Neural cell (in vitro differentiated cells): ENCODE results near the gene BSN. TPM values are rescaled to one million over a fixed set of nuclear protein-coding genes. Genes with fewer than 3 reads are reported as not detected.

ENCODE experiments used
- H2AFZ ChIP-seq: fragments of 200-600, 300-800 bp; sonication (generic), shearing (Covaris generic); 2 replicates; pipeline ENCODE4 v1.6.0; 2014; ENCODE audit warnings: low read depth, mild to moderate bottlenecking, antibody characterized with exemption, low read length, moderate library complexity
- H3F3A ChIP-seq: fragments of 200-600 bp; shearing (Covaris generic); 2 replicates; pipeline ENCODE4 v1.6.1; 2016; ENCODE audit warnings: mild to moderate bottlenecking, moderate library complexity, mixed read lengths, antibody characterized with exemption, low read length; ENCODE audit not compliant: insufficient read depth, poor library complexity, severe bottlenecking
- H3K27ac ChIP-seq: fragments of 200-600, 300-800 bp; sonication (generic), shearing (Covaris generic); 2 replicates; pipeline ENCODE4 v1.5.1; 2014; ENCODE audit warnings: mild to moderate bottlenecking, low read length, moderate library complexity
- H3K27me3 ChIP-seq: fragments of 300-800, 200-600 bp; sonication (generic), shearing (Covaris generic); 2 replicates; pipeline ENCODE4 v1.6.0; 2014; ENCODE audit warnings: mild to moderate bottlenecking, low read depth, low read length, moderate library complexity; ENCODE audit not compliant: insufficient read depth
- H3K36me3 ChIP-seq: fragments of 300-800, 200-600 bp; sonication (generic), shearing (Covaris generic); 2 replicates; pipeline ENCODE4 v1.5.1; 2014; ENCODE audit warnings: mild to moderate bottlenecking, antibody characterized with exemption, low read length, moderate library complexity; ENCODE audit not compliant: insufficient read depth
- H3K4me2 ChIP-seq: fragments of 300-800, 200-600 bp; sonication (generic), shearing (Covaris generic); 2 replicates; pipeline ENCODE4 v1.6.0; 2014; ENCODE audit warnings: mild to moderate bottlenecking, low read length
- H3K4me3 ChIP-seq: fragments of 300-800, 200-600 bp; sonication (generic), shearing (Covaris generic); 2 replicates; pipeline ENCODE4 v1.5.1; 2014; ENCODE audit warnings: mild to moderate bottlenecking, low read length, moderate library complexity
- H3K79me2 ChIP-seq: fragments of 200-600 bp; shearing (Covaris generic); replicated peaks from 2 replicates; pipeline ENCODE4 v1.6.0; 2014; ENCODE audit warnings: mild to moderate bottlenecking, low read length, moderate library complexity; ENCODE audit not compliant: insufficient read depth
- H3K9ac ChIP-seq: fragments of 300-800, 200-600 bp; sonication (generic), shearing (Covaris generic); 2 replicates; pipeline ENCODE4 v1.6.1; 2016; ENCODE audit warnings: mild to moderate bottlenecking, low read length, mixed read lengths
- H3K9me2 ChIP-seq: fragments of 200-600 bp; shearing (Covaris generic); 2 replicates; pipeline ENCODE4 v1.6.1; 2016; ENCODE audit warnings: mild to moderate bottlenecking, low read length, mixed read lengths; ENCODE audit not compliant: insufficient read depth
- H3K9me3 ChIP-seq: fragments of 200-600, 300-800 bp; sonication (generic), shearing (Covaris generic); 2 replicates; pipeline ENCODE4 v1.6.1; 2016; ENCODE audit warnings: mild to moderate bottlenecking, mixed run types, low read length, moderate library complexity, mixed read lengths
- H4K20me1 ChIP-seq: fragments of 200-600 bp; shearing (Covaris generic); 2 replicates; pipeline ENCODE4 v1.6.1; 2016; ENCODE audit warnings: mild to moderate bottlenecking, mixed run types; ENCODE audit not compliant: insufficient read depth
- EP300 ChIP-seq: fragments of 450-650 bp; conservative IDR thresholded peaks from 2 replicates; pipeline ENCODE4 v1.6.1; 2014; ENCODE audit warnings: antibody characterized with exemption, mild to moderate bottlenecking, moderate library complexity; ENCODE audit not compliant: poor library complexity, severe bottlenecking
- EZH2 ChIP-seq: fragments of 200-600, 300-800 bp; shearing (Covaris generic), sonication (generic); IDR thresholded peaks from 2 replicates; pipeline ENCODE4 v1.6.1; 2014; ENCODE audit warnings: antibody characterized with exemption, low read length, borderline replicate concordance, mild to moderate bottlenecking; ENCODE audit not compliant: insufficient read depth, poor library complexity, severe bottlenecking
- MXI1 ChIP-seq: fragments of 450-650 bp; conservative IDR thresholded peaks from 2 replicates; pipeline ENCODE4 v1.6.1; 2014; ENCODE audit warnings: antibody characterized with exemption, mild to moderate bottlenecking; ENCODE audit not compliant: poor library complexity, severe bottlenecking
- POLR2AphosphoS5 ChIP-seq: IDR thresholded peaks from 2 replicates; pipeline ENCODE4 v1.6.1; 2012
- RAD21 ChIP-seq: fragments of 450-650 bp; conservative IDR thresholded peaks from 2 replicates; pipeline ENCODE4 v1.6.1; 2014; ENCODE audit warnings: antibody characterized with exemption, mild to moderate bottlenecking, moderate library complexity
- SMC3 ChIP-seq: fragments of 450-650 bp; conservative IDR thresholded peaks from 2 replicates; pipeline ENCODE4 v1.6.1; 2014; ENCODE audit warnings: antibody characterized with exemption, mild to moderate bottlenecking, moderate library complexity; ENCODE audit not compliant: poor library complexity
- TAF1 ChIP-seq: IDR thresholded peaks from 2 replicates; pipeline ENCODE4 v1.6.1; 2012; ENCODE audit warnings: low read depth
- polyA plus RNA-seq: library from polyadenylated mRNA; depleted of rRNA; stranded (reverse); fragments of >200 nt; gene quantifications from 2 replicates; pipeline ENCODE4 v1.2.3, GENCODE V29; 2014
- TF ChIP-seq, protein P1 (sequence below): fragments of 450-650 bp; IDR thresholded peaks from 2 replicates; pipeline ENCODE4 v1.5.1; 2014; ENCODE audit warnings: antibody characterized with exemption, mild to moderate bottlenecking, moderate library complexity; ENCODE audit not compliant: poor library complexity, severe bottlenecking
- TF ChIP-seq, protein P2 (sequence below): IDR thresholded peaks from 2 replicates; pipeline ENCODE4 v1.6.1; 2012; ENCODE audit warnings: borderline replicate concordance

BSN gene
- polyA plus RNA-seq, 1 donor from 2014 or later, result 2.0 TPM

- Histone ChIP-seq H3K4me2 (no peak overlapping the region), H3K36me3 (no peaks in the 10 kb centered on the region), H2AFZ (no peak overlapping the region), H3K27me3 (no peaks in the 10 kb centered on the region), H3K9me2 (no peaks in the 10 kb centered on the region), H3K79me2 (no peaks in the 10 kb centered on the region), H4K20me1 (no peaks in the 10 kb centered on the region), H3K4me3 (no peak overlapping the region), H3K9me3 (peaks cover 3% of the 10 kb centered on the region), H3K9ac (no peak overlapping the region), H3K27ac (no peak overlapping the region), H3F3A (no peaks in the 10 kb centered on the region)
- TF ChIP-seq EZH2, result no peak
- TF ChIP-seq MXI1, result no peak
- TF ChIP-seq TAF1, result no peak
- TF ChIP-seq, protein P1, sequence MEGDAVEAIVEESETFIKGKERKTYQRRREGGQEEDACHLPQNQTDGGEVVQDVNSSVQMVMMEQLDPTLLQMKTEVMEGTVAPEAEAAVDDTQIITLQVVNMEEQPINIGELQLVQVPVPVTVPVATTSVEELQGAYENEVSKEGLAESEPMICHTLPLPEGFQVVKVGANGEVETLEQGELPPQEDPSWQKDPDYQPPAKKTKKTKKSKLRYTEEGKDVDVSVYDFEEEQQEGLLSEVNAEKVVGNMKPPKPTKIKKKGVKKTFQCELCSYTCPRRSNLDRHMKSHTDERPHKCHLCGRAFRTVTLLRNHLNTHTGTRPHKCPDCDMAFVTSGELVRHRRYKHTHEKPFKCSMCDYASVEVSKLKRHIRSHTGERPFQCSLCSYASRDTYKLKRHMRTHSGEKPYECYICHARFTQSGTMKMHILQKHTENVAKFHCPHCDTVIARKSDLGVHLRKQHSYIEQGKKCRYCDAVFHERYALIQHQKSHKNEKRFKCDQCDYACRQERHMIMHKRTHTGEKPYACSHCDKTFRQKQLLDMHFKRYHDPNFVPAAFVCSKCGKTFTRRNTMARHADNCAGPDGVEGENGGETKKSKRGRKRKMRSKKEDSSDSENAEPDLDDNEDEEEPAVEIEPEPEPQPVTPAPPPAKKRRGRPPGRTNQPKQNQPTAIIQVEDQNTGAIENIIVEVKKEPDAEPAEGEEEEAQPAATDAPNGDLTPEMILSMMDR, result no peak
- no peak for TF ChIP-seq POLR2AphosphoS5
- TF ChIP-seq RAD21, result no peak
- no peak for TF ChIP-seq EP300
- TF ChIP-seq, protein P2, sequence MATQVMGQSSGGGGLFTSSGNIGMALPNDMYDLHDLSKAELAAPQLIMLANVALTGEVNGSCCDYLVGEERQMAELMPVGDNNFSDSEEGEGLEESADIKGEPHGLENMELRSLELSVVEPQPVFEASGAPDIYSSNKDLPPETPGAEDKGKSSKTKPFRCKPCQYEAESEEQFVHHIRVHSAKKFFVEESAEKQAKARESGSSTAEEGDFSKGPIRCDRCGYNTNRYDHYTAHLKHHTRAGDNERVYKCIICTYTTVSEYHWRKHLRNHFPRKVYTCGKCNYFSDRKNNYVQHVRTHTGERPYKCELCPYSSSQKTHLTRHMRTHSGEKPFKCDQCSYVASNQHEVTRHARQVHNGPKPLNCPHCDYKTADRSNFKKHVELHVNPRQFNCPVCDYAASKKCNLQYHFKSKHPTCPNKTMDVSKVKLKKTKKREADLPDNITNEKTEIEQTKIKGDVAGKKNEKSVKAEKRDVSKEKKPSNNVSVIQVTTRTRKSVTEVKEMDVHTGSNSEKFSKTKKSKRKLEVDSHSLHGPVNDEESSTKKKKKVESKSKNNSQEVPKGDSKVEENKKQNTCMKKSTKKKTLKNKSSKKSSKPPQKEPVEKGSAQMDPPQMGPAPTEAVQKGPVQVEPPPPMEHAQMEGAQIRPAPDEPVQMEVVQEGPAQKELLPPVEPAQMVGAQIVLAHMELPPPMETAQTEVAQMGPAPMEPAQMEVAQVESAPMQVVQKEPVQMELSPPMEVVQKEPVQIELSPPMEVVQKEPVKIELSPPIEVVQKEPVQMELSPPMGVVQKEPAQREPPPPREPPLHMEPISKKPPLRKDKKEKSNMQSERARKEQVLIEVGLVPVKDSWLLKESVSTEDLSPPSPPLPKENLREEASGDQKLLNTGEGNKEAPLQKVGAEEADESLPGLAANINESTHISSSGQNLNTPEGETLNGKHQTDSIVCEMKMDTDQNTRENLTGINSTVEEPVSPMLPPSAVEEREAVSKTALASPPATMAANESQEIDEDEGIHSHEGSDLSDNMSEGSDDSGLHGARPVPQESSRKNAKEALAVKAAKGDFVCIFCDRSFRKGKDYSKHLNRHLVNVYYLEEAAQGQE, result no peak
- no peak for TF ChIP-seq SMC3
These were observed 55.0 kb downstream of the BSN start for GRCh38 chr3:49609314-49609713.

GRCh38 chr3:49609815-49610214 lies 55.5 kb downstream of the BSN start:
- Histone ChIP-seq H3K36me3 (no peaks in the 10 kb centered on the region), H3K4me3 (no peak overlapping the region), H3K27ac (no peak overlapping the region), H3K9me3 (peaks cover 3% of the 10 kb centered on the region), H4K20me1 (no peaks in the 10 kb centered on the region), H3K79me2 (no peaks in the 10 kb centered on the region), H3K9ac (no peak overlapping the region), H3K4me2 (no peak overlapping the region), H3K27me3 (no peaks in the 10 kb centered on the region), H3F3A (no peaks in the 10 kb centered on the region), H3K9me2 (no peaks in the 10 kb centered on the region), H2AFZ (no peak overlapping the region)
- TF ChIP-seq, protein P1, result no peak
- TF ChIP-seq TAF1, result no peak
- TF ChIP-seq SMC3, result no peak
- TF ChIP-seq, protein P2, result no peak
- no peak for TF ChIP-seq POLR2AphosphoS5
- no peak for TF ChIP-seq RAD21
- no peak for TF ChIP-seq EZH2
- no peak for TF ChIP-seq EP300
- TF ChIP-seq MXI1, result no peak
